Smooth muscle cell (in vitro differentiated cells): ENCODE data around the gene RETREG3. TPM values are rescaled to one million over a fixed set of nuclear protein-coding genes. Genes with fewer than 3 reads are reported as not detected.

Source experiments
- DNase-seq: peaks from one replicate; lab custom pipeline; 2025; ENCODE audit not compliant: unreplicated experiment; lab: John Stamatoyannopoulos, UW
- H2AFZ ChIP-seq: fragments of 200-600 bp; sonication (generic); 2 replicates; pipeline ENCODE4 v1.6.0; 2016; ENCODE audit warnings: antibody characterized with exemption, low read depth, mild to moderate bottlenecking
- H3F3A ChIP-seq: fragments of 200-600 bp; sonication (generic); 2 replicates; pipeline ENCODE4 v1.6.0; 2017; ENCODE audit warnings: antibody characterized with exemption, low read depth
- H3K27ac ChIP-seq: fragments of 200-600 bp; sonication (generic); 2 replicates; pipeline ENCODE4 v1.5.1; 2016; ENCODE audit warnings: low read depth, mild to moderate bottlenecking
- H3K27me3 ChIP-seq: fragments of 200-600 bp; sonication (generic); 2 replicates; pipeline ENCODE4 v1.6.1; 2016; ENCODE audit warnings: low read depth, mild to moderate bottlenecking
- H3K36me3 ChIP-seq: fragments of 200-600 bp; sonication (generic); 2 replicates; pipeline ENCODE4 v1.5.1; 2016; ENCODE audit warnings: low read depth
- H3K4me1 ChIP-seq: fragments of 200-600 bp; sonication (generic); 2 replicates; pipeline ENCODE4 v1.5.1; 2016; ENCODE audit warnings: low read depth
- H3K4me2 ChIP-seq: fragments of 200-600 bp; sonication (generic); 2 replicates; pipeline ENCODE4 v1.6.0; 2016; ENCODE audit warnings: mild to moderate bottlenecking
- H3K4me3 ChIP-seq: fragments of 200-600 bp; sonication (generic); 2 replicates; pipeline ENCODE4 v1.5.1; 2016; ENCODE audit warnings: mild to moderate bottlenecking
- H3K79me2 ChIP-seq: fragments of 200-600 bp; sonication (generic); 2 replicates; pipeline ENCODE4 v1.6.0; 2016; ENCODE audit warnings: low read depth, mild to moderate bottlenecking
- H3K9ac ChIP-seq: fragments of 200-600 bp; sonication (generic); 2 replicates; pipeline ENCODE4 v1.6.0; 2016; ENCODE audit warnings: low read depth
- H3K9me3 ChIP-seq: fragments of 200-600 bp; sonication (generic); replicated peaks from 2 replicates; pipeline ENCODE4 v1.5.1; 2016; ENCODE audit warnings: low read depth
- H4K20me1 ChIP-seq: fragments of 200-600 bp; sonication (generic); 2 replicates; pipeline ENCODE4 v1.6.0; 2016; ENCODE audit warnings: low read depth
- WGBS: methylation state at CpG from one replicate; pipeline ENCODE4 v1.1.7; 2016; ENCODE audit warnings: low lambda C conversion rate; 5-methylcytosine and 5-hydroxymethylcytosine counted together
- polyA plus RNA-seq: library from polyadenylated mRNA; unstranded; fragments of >200 nt; fragmentation: Nextera tagmentation; extraction: Ambion mirVana; gene quantifications from 2 replicates; pipeline ENCODE4 v1.2.1, GENCODE V29; 2016
- total RNA-seq: library from RNA; depleted of rRNA; stranded (reverse); fragments of >200 nt; gene quantifications from 2 replicates; pipeline ENCODE4 v1.2.3, GENCODE V29; 2014
- TF ChIP-seq, protein P1 (sequence below): fragments of 200-600 bp; sonication (generic); IDR thresholded peaks from 2 replicates; pipeline ENCODE4 v1.5.1; 2017; ENCODE audit warnings: borderline replicate concordance, mild to moderate bottlenecking, antibody characterized with exemption; ENCODE audit not compliant: insufficient read depth, poor library complexity, severe bottlenecking

Gene RETREG3
- total and polyA plus RNA-seq, 2 experiments from 2014 or later, result 32.6 to 40.4 TPM

DNA sequence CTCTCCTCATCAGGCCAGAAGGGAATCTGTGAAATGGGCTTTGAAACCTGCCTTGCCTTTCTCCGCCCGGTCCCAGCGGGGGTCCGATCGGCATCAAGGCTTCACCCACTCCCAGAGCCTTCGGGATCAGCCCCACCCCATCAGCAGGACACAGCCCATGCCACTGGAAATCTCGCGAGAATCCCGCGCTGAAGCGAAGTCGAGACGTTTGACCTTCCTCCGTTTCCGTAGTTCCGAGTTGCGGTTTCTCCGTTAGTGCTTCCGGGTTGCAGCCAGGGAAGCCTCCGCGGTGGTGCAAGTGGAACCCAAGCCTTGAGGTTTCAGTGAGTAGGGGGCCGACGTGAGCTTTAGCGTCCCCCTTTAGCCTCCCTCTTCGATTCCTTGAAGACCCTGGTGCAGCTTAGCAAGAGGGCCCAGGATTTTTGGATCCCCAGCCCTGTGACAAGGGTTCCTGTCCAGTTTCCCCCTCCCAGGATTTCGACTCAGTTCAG, 47.2 kb downstream of the RETREG3 start, which contains the start of gene COASY:
Gene COASY, plus strand, starts transcription at position 252 of the 491 bp plus-strand sequence. CDS start 475 bp downstream, outside the sequence.
- no peaks in the 10 kb centered on the region for H4K20me1 ChIP-seq
- peaks cover 21% of the 10 kb centered on the region for H3K79me2 ChIP-seq
- H3F3A ChIP-seq, result peaks cover 13% of the 10 kb centered on the region
- WGBS, result 3% methylated on average over 26 of the region's 26 CpGs
- TF ChIP-seq, protein P1, sequence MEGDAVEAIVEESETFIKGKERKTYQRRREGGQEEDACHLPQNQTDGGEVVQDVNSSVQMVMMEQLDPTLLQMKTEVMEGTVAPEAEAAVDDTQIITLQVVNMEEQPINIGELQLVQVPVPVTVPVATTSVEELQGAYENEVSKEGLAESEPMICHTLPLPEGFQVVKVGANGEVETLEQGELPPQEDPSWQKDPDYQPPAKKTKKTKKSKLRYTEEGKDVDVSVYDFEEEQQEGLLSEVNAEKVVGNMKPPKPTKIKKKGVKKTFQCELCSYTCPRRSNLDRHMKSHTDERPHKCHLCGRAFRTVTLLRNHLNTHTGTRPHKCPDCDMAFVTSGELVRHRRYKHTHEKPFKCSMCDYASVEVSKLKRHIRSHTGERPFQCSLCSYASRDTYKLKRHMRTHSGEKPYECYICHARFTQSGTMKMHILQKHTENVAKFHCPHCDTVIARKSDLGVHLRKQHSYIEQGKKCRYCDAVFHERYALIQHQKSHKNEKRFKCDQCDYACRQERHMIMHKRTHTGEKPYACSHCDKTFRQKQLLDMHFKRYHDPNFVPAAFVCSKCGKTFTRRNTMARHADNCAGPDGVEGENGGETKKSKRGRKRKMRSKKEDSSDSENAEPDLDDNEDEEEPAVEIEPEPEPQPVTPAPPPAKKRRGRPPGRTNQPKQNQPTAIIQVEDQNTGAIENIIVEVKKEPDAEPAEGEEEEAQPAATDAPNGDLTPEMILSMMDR, result no peak
- no peaks in the 10 kb centered on the region for H3K27me3 ChIP-seq
- H3K9me3 ChIP-seq, result no peaks in the 10 kb centered on the region
- H3K4me1 ChIP-seq, result peaks cover 14% of the 10 kb centered on the region
- peak within 1 kb of the TSS; percentile 47 for H2AFZ ChIP-seq
- H3K9ac ChIP-seq, result peak within 1 kb of the TSS; percentile 92
- DNase-seq, result peak; percentile 59
- H3K27ac ChIP-seq, result peak within 1 kb of the TSS; percentile 85
- peak within 1 kb of the TSS; percentile 97 for H3K4me2 ChIP-seq
- H3K36me3 ChIP-seq, result no peaks in the 10 kb centered on the region
- peak within 1 kb of the TSS; percentile 76 for H3K4me3 ChIP-seq

DNA sequence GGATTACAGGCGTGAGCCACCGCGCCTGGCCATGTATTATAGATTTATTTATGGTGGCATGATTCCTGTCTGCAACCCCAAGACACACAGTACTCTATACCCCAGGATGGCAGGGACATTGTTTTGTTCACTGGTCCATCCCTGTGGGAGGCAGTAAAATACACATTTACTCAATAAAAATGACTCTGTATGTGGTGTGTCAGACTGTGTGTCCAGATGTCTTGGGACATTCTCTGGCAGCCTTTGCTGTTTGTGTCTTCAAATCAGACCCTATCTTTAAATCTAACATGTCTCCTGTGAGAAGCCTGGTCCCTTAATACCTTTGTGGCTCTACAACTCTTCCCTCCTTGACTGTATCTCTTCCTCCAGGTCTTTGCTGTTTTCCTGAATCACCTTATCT, 48.9 kb downstream of the RETREG3 start:
- 97% methylated on average over 3 of the region's 3 CpGs for WGBS
- Histone ChIP-seq H3K4me3 (no peak overlapping the region), H3K27ac (no peak overlapping the region), H2AFZ (no peak overlapping the region), H3F3A (peaks cover 7% of the 10 kb centered on the region), H3K36me3 (no peaks in the 10 kb centered on the region), H3K9me3 (no peaks in the 10 kb centered on the region), H3K27me3 (no peaks in the 10 kb centered on the region), H3K4me1 (peaks cover 16% of the 10 kb centered on the region), H3K9ac (no peak overlapping the region), H4K20me1 (no peaks in the 10 kb centered on the region), H3K4me2 (no peak overlapping the region), H3K79me2 (peaks cover 27% of the 10 kb centered on the region)
- DNase-seq, result no peak
- TF ChIP-seq, protein P1, result no peak

DNA sequence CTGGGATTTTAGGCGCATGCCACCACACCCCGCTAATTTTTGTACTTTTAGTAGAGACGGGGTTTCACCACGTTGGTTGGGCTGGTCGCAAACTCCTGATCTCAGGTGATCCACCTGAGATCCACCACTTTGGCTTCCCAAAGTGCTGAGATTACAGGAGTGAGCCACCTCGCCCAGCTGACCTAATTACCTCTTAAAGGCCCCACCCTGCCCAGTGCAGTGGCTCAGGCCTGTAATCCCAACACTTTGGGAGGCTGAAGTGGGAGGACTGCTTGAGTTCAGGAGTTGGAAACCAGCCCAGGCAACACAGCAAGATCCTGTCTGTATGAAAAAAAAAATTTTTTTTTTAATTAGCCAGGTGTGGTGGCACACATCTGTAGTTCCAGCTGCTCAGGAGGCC, 50.1 kb downstream of the RETREG3 start:
- Histone ChIP-seq H2AFZ (no peak overlapping the region), H3F3A (peaks cover 4% of the 10 kb centered on the region), H3K4me2 (no peak overlapping the region), H3K4me3 (no peak overlapping the region), H3K36me3 (no peaks in the 10 kb centered on the region), H3K27ac (no peak overlapping the region), H3K79me2 (peaks cover 34% of the 10 kb centered on the region), H3K27me3 (no peaks in the 10 kb centered on the region), H3K9ac (no peak overlapping the region), H3K4me1 (peaks cover 19% of the 10 kb centered on the region), H4K20me1 (no peaks in the 10 kb centered on the region), H3K9me3 (no peaks in the 10 kb centered on the region)
- WGBS, result 93% methylated on average over 6 of the region's 6 CpGs
- TF ChIP-seq, protein P1, result no peak
- no peak for DNase-seq
